ENCODE measurements around the gene MRPL1. TPM values are rescaled to one million over a fixed set of nuclear protein-coding genes. Genes with fewer than 3 reads are reported as not detected.
"Not testable (repeated sequence)": the region's sequence is repeated elsewhere in the genome, so short reads cannot be mapped to it uniquely, and the experiment has no call there.

MRPL1 gene
- total RNA-seq, 1 donor = 36.7 TPM

GRCh38 chr4:77927991-77928925, 65.6 kb downstream of the MRPL1 start:
- H3K4me3 ChIP-seq (ENCODE audit: low read depth, low read length) = no peak overlapping the region
- TF ChIP-seq CTCF (IDR thresholded peaks at IDR 0.05; ENCODE audit: insufficient read depth, low read length) = no peak
- DNase-seq (ENCODE audit: low read depth) = peak; percentile 60

GRCh38 chr4:77930154-77930639, 67.6 kb downstream of the MRPL1 start:
- no peak for DNase-seq (ENCODE audit: low read depth)
- no peak for TF ChIP-seq CTCF (IDR thresholded peaks at IDR 0.05; ENCODE audit: insufficient read depth, low read length)
- no peak overlapping the region for H3K4me3 ChIP-seq (ENCODE audit: low read depth, low read length)

- DNase-seq (ENCODE audit: low read depth) = no peak
- H3K4me3 ChIP-seq (ENCODE audit: low read depth, low read length) = no peak overlapping the region
- no peak for TF ChIP-seq CTCF (IDR thresholded peaks at IDR 0.05; ENCODE audit: insufficient read depth, low read length)
Measured at GRCh38 chr4:77930876-77931275, 68.2 kb downstream of the MRPL1 start.

GRCh38 chr4:77931452-77932135, 69.0 kb downstream of the MRPL1 start:
- TF ChIP-seq CTCF (IDR thresholded peaks at IDR 0.05; ENCODE audit: insufficient read depth, low read length) = no peak
- no peak overlapping the region for H3K4me3 ChIP-seq (ENCODE audit: low read depth, low read length)
- DNase-seq (ENCODE audit: low read depth) = peak; percentile 6

- no peak overlapping the region for H3K4me3 ChIP-seq (ENCODE audit: low read depth, low read length)
- no peak for TF ChIP-seq CTCF (IDR thresholded peaks at IDR 0.05; ENCODE audit: insufficient read depth, low read length)
- no peak for DNase-seq (ENCODE audit: low read depth)
Measured at GRCh38 chr4:77938560-77938959, 75.9 kb downstream of the MRPL1 start.

GRCh38 chr4:77945929-77946328, 83.3 kb downstream of the MRPL1 start:
- not testable (repeated sequence) for DNase-seq (ENCODE audit: low read depth); H3K4me3 ChIP-seq (ENCODE audit: low read depth, low read length)

- H3K4me3 ChIP-seq (ENCODE audit: low read depth, low read length) = no peak overlapping the region
- TF ChIP-seq CTCF (IDR thresholded peaks at IDR 0.05; ENCODE audit: insufficient read depth, low read length) = no peak
- no peak for DNase-seq (ENCODE audit: low read depth)
Measured at GRCh38 chr4:77950203-77950602, 87.6 kb downstream of the MRPL1 start.

Data from fibroblast of the aortic adventitia (primary cell).